Tibial artery (tissue), 4 donors: ENCODE measurements around the gene BCL2.
A peak's percentile ranks its signal among the peaks of the same experiment; 100 is the strongest.

Source experiments
- DNase-seq, 2 donors: peaks; one replicate each; pipeline ENCODE4 v3.0.0-alpha.2; 2019
- H3K27ac ChIP-seq, 2 donors: fragments of 200-600 bp; sonication (generic) in 1 of 2; 1 replicate in 1 of 2; 2 replicates in 1 of 2; pipeline ENCODE4 v1.5.1; 2018 to 2019; ENCODE audit warnings: mild to moderate bottlenecking in 1 of 2
- H3K27me3 ChIP-seq, 2 donors: fragments of 200-600 bp; sonication (generic) in 1 of 2; one replicate each; pipeline versions ENCODE4 v1.5.1 to v1.6.0; 2016 to 2019
- H3K36me3 ChIP-seq, 3 donors: fragments of 200-600 bp; sonication (generic) in 2 of 3; one replicate each; pipeline ENCODE4 v1.5.1; 2016 to 2019; ENCODE audit warnings: mild to moderate bottlenecking in 2 of 3
- H3K4me1 ChIP-seq, 4 donors: fragments of 200-600 bp; sonication (generic) in 2 of 4; 1 replicate in 3 of 4; 2 replicates in 1 of 4; pipeline ENCODE4 v1.5.1; 2016 to 2019
- H3K4me3 ChIP-seq, 2 donors: fragments of 200-600 bp; sonication (generic) in 1 of 2; 1 replicate in 1 of 2; 2 replicates in 1 of 2; pipeline ENCODE4 v1.5.1; 2018 to 2019; ENCODE audit warnings: mild to moderate bottlenecking in 2 of 2
- H3K9me3 ChIP-seq, 3 donors: fragments of 200-600 bp; sonication (generic) in 1 of 3; one replicate each; pipeline ENCODE4 v1.5.1; 2016 to 2019
- CTCF ChIP-seq, 2 experiments: fragments of 200-600 bp in 1 of 2; fragments of 450-650 bp in 1 of 2; IDR thresholded peaks; one replicate each; pipeline ENCODE4 v1.5.1; 2017 to 2019; ENCODE audit warnings: antibody characterized with exemption in 2 of 2, mild to moderate bottlenecking in 1 of 2, moderate library complexity in 1 of 2
- intact Hi-C: fragments of 100-400 bp; cut with DNase I; formaldehyde crosslinking; loops from one replicate; pipeline ENCODE4 v1.15.0; 2023; ENCODE audit warnings: low total_unique reads

Gene BCL2

GRCh38 chr18:63322908-63323634 is 3.5 kb upstream of the BCL2 start:
- Histone ChIP-seq H3K4me3 (no peak overlapping the region), H3K27me3 (no peaks in the 10 kb centered on the region), H3K36me3 (no peaks in the 10 kb centered on the region), H3K4me1 (peaks cover 0 to 23% (median 16%) of the 10 kb centered on the region in 4 donors), H3K9me3 (no peaks in the 10 kb centered on the region), H3K27ac (peak overlapping the region; percentile 53 to 83)
- DNase-seq, result peak in 1 of 2 donors; percentile 42
- peak; percentile 74 to 87 for TF ChIP-seq CTCF (IDR thresholded peaks at IDR 0.05)
- intact Hi-C loops, result loop anchor here (5.0 kb wide), 2 partner anchors 191 to 306 kb away; no protein-coding TSS in a partner anchor

GRCh38 chr18:63322206-63322605 is 2.6 kb upstream of the BCL2 start:
- no peaks in the 10 kb centered on the region for H3K36me3 ChIP-seq
- intact Hi-C loops, result loop anchor here (5.0 kb wide), 2 partner anchors 190 to 305 kb away; no protein-coding TSS in a partner anchor
- peak overlapping the region; percentile 53 to 83 for H3K27ac ChIP-seq
- no peaks in the 10 kb centered on the region for H3K9me3 ChIP-seq
- H3K4me1 ChIP-seq, result peaks cover 0 to 30% (median 18%) of the 10 kb centered on the region in 4 donors
- H3K27me3 ChIP-seq, result no peaks in the 10 kb centered on the region
- no peak overlapping the region for H3K4me3 ChIP-seq
- TF ChIP-seq CTCF (IDR thresholded peaks at IDR 0.05), result no peak
- no peak for DNase-seq

- H3K4me3 ChIP-seq, result no peak overlapping the region
Measured at GRCh38 chr18:63321291-63321690, 1.7 kb upstream of the BCL2 start.

GRCh38 chr18:63320975-63321265 is 1.4 kb upstream of the BCL2 start:
- intact Hi-C loops, result loop anchor here (5.0 kb wide), 2 partner anchors 189 to 304 kb away; no protein-coding TSS in a partner anchor
- H3K9me3 ChIP-seq, result no peaks in the 10 kb centered on the region
- peak in 1 of 2 donors; percentile 43 for DNase-seq
- no peak for TF ChIP-seq CTCF (IDR thresholded peaks at IDR 0.05)
- peaks cover 0 to 43% (median 19%) of the 10 kb centered on the region in 4 donors for H3K4me1 ChIP-seq
- no peaks in the 10 kb centered on the region for H3K27me3 ChIP-seq
- H3K36me3 ChIP-seq, result no peaks in the 10 kb centered on the region
- peak overlapping the region; percentile 70 to 85 for H3K4me3 ChIP-seq
- H3K27ac ChIP-seq, result peak overlapping the region; percentile 83 to 91

More at GRCh38 chr18:63321291-63321690, 1.7 kb upstream of the BCL2 start:
- no peak for TF ChIP-seq CTCF (IDR thresholded peaks at IDR 0.05)
- Histone ChIP-seq H3K36me3 (no peaks in the 10 kb centered on the region), H3K27ac (peak overlapping the region; percentile 83 to 91), H3K4me1 (peaks cover 0 to 39% (median 19%) of the 10 kb centered on the region in 4 donors), H3K9me3 (no peaks in the 10 kb centered on the region), H3K27me3 (no peaks in the 10 kb centered on the region)
- no peak for DNase-seq
- intact Hi-C loops, result loop anchor here (5.0 kb wide), 2 partner anchors 189 to 304 kb away; no protein-coding TSS in a partner anchor

- Histone ChIP-seq H3K4me3 (peak overlapping the region; percentile 70 to 85), H3K27me3 (no peaks in the 10 kb centered on the region), H3K36me3 (no peaks in the 10 kb centered on the region), H3K27ac (peak overlapping the region; percentile 83 to 91), H3K4me1 (peaks cover 0 to 48% (median 23%) of the 10 kb centered on the region in 4 donors), H3K9me3 (no peaks in the 10 kb centered on the region)
- TF ChIP-seq CTCF (IDR thresholded peaks at IDR 0.05), result peak in 1 of 2 experiments; percentile 41
- intact Hi-C loops, result loop anchor here (5.0 kb wide), 2 partner anchors 188 to 303 kb away; no protein-coding TSS in a partner anchor
- peak; percentile 88 to 92 for DNase-seq
Measured at GRCh38 chr18:63320123-63320974, 780 bp upstream of the BCL2 start.
